Peyer's patch (tissue), 4 donors: ENCODE data around the gene GMCL2.

Experiments used
- CTCF ChIP-seq, 6 experiments: fragments of 450-650 bp in 4 of 6; fragments of 200-600 bp in 2 of 6; sonication (generic) in 1 of 6; IDR thresholded peaks; one replicate each; pipeline ENCODE4 v1.5.1; 2017 to 2019; ENCODE audit warnings: antibody characterized with exemption in 6 of 6, mild to moderate bottlenecking in 3 of 6, moderate library complexity in 1 of 6
- POLR2A ChIP-seq, 2 donors: fragments of 450-650 bp; IDR thresholded peaks; one replicate each; pipeline ENCODE4 v1.5.1; 2017; ENCODE audit warnings: antibody characterized with exemption in 2 of 2, mild to moderate bottlenecking in 2 of 2, moderate library complexity in 2 of 2

GRCh38 chr5:178180141-178180863 lies 6.9 kb downstream of the GMCL2 start:
- TF ChIP-seq CTCF (IDR thresholded peaks at IDR 0.05) (no peak), POLR2A (IDR thresholded peaks at IDR 0.05) (no peak)
